GM21423 (cell line): ENCODE measurements around the gene RUSC1.
A peak's percentile ranks its signal among the peaks of the same experiment; 100 is the strongest.

ENCODE experiments used
- ATAC-seq: cut with Tn5 transposase; IDR thresholded peaks from one replicate; pipeline ENCODE4 v1.9.1; 2021; ENCODE audit warnings: mild to moderate bottlenecking, moderate library complexity; ENCODE audit not compliant: unreplicated experiment

RUSC1 gene

GRCh38 chr1:155294520-155295182 is 26.0 kb upstream of the RUSC1 start:
- no peak for ATAC-seq

- no peak for ATAC-seq
Measured at GRCh38 chr1:155295183-155295941, 25.3 kb upstream of the RUSC1 start.

GRCh38 chr1:155295942-155296267 is 24.8 kb upstream of the RUSC1 start:
- no peak for ATAC-seq

- no peak for ATAC-seq
Measured at GRCh38 chr1:155296661-155297060, 24.0 kb upstream of the RUSC1 start.

- no peak for ATAC-seq
Measured at GRCh38 chr1:155297384-155297783, 23.3 kb upstream of the RUSC1 start.

- ATAC-seq, result no peak
Measured at GRCh38 chr1:155300024-155300423, 20.7 kb upstream of the RUSC1 start.

GRCh38 chr1:155300553-155301329 is 20.0 kb upstream of the RUSC1 start:
- no peak for ATAC-seq

GRCh38 chr1:155301342-155301841 is 19.3 kb upstream of the RUSC1 start, which contains the start of gene PKLR:
PKLR (minus strand) TSS chr1:155301438; CDS start chr1:155301395, 43 bp downstream.
- no peak for ATAC-seq

- ATAC-seq, result no peak
Measured at GRCh38 chr1:155304558-155305063, 16.1 kb upstream of the RUSC1 start.

- no peak for ATAC-seq
Measured at GRCh38 chr1:155305881-155306391, 14.8 kb upstream of the RUSC1 start.

- ATAC-seq, result no peak
Measured at GRCh38 chr1:155307247-155307740, 13.4 kb upstream of the RUSC1 start.

- peak; percentile 93 for ATAC-seq
Measured at GRCh38 chr1:155308493-155309422, 11.9 kb upstream of the RUSC1 start, which contains the start of gene FDPS. FDPS (plus strand) TSS chr1:155308866; CDS start chr1:155309790, 924 bp downstream.

GRCh38 chr1:155309423-155310021 is 11.2 kb upstream of the RUSC1 start:
- no peak for ATAC-seq

- ATAC-seq, result no peak
Measured at GRCh38 chr1:155313261-155313660, 7.4 kb upstream of the RUSC1 start.

- no peak for ATAC-seq
Measured at GRCh38 chr1:155316922-155317321, 3.8 kb upstream of the RUSC1 start.

GRCh38 chr1:155318082-155318481 is 2.6 kb upstream of the RUSC1 start:
- no peak for ATAC-seq

- ATAC-seq, result no peak
Measured at GRCh38 chr1:155319536-155319935, 1.2 kb upstream of the RUSC1 start.

- no peak for ATAC-seq
Measured at GRCh38 chr1:155320252-155320651, 442 bp upstream of the RUSC1 start.
